GM18526 (cell line): ENCODE measurements around the gene CRB1.

Source experiments
- POLR2A ChIP-seq: IDR thresholded peaks from 3 replicates; pipeline ENCODE4 v1.6.1; 2011; ENCODE audit not compliant: insufficient read length; ENCODE audit errors: extremely low read depth

The CRB1 gene

GRCh38 chr1:197470330-197470729 is 202.3 kb downstream of the CRB1 start:
- TF ChIP-seq POLR2A, result no peak

- TF ChIP-seq POLR2A, result no peak
Measured at GRCh38 chr1:197471248-197471985, 203.4 kb downstream of the CRB1 start.

- no peak for TF ChIP-seq POLR2A
Measured at GRCh38 chr1:197472141-197472540, 204.1 kb downstream of the CRB1 start.

DNA sequence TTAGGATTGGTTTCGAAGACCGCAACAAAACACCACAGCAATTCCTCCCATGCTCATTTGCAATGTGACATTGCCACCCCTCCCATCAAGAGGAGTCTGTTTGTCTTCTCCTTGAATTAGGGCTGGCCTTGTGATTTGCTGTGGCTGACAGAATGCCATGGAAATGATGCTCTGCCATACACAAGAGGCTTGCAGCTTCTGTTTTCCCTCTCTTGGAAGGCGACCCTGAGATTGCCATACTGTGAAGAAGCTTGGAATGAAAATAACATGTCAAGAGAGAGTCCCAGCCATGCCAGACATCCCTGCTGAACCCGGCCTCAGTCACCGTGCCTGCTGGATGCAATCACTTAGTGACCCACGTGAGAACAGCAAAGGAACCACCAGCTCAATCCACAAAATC is 212.4 kb downstream of the CRB1 start:
- TF ChIP-seq POLR2A, result no peak

DNA sequence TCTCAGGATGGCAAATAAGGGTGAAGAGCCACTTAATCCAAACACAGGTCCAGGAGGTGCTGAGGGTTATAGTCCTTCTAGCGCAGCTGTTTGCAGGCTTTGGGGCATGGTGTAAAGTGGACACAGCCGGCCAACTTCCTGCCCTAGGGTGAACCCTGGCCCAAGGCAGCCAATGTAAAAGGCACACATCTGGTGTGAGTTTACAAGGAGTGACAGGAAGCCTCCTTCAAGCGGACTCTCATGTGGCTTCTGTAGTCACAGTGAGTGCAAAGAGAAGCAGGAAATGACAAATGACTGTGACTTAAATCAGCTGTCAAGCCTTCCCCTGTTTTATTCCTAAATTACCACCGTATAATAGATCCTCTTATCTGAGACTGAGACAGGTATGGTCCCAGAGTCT is 213.0 kb downstream of the CRB1 start:
- TF ChIP-seq POLR2A, result no peak

DNA sequence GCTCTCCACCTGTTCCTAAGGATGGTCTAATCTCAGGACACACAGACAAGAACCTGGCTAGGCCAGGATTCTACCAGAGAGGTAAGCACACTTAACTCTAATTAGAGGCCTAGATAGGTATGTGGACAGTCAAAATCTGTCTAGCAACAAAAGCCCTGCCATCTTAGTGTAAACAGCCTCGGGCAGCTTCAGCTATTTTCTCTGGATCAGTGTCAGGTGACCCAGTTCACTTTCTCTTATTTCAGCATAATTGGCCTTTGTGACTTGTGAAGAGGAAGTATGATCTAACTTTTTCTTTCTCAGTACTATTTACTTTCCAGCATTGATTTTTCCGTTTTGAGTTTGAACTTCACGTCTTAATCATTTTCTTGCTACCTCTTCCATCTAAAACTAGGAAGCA is 217.7 kb downstream of the CRB1 start:
- no peak for TF ChIP-seq POLR2A

GRCh38 chr1:197486946-197487345 is 218.9 kb downstream of the CRB1 start:
- TF ChIP-seq POLR2A, result no peak

DNA sequence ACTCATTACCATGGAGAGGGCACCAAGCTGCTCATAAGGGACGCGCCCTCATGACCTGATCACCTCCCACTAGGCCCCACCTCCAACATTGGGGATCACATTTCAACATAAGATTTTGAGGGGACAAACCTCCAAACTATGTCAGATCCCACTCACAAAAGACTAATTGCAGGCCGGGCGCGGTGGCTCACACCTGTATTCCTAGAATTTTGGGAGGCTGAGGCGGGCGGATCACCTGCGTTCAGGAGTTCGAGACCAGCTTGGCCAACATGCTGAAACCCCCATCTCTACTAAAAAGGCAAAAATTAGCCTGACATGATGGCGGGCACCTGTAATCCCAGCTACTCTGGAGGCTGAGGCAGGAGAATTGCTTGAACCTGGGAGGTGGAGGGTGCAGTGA is 228.7 kb downstream of the CRB1 start:
- no peak for TF ChIP-seq POLR2A

- TF ChIP-seq POLR2A, result no peak
Measured at GRCh38 chr1:197510691-197511378, 242.8 kb downstream of the CRB1 start.

GRCh38 chr1:197515421-197515820 is 247.4 kb downstream of the CRB1 start:
- no peak for TF ChIP-seq POLR2A

DNA sequence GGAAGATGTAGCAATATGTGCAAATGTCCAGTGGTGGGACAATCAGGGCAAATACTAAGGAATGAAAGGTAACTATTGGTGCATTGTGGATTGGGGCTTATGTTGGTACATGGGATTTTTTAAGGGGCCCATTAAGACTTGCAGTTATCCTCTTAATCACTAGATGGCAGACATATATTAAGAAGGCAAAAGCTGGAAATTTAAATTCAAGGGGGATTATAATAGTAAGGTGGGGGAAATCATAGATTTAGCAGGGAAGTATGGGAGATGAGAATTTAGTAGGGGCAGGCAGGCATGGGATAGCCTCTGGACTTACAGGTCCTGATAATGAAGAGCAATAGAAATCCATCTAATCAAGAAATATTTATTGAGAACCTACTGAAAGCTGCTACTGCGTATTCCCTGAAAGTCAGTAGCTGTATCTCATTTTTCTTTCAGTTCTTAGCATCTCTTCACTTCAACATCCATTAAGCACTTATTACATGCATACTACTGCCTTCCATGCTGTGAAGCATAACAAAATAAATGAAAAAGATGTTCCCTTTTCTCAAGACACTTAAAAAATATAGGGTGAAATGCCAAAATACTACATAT is 251.8 kb downstream of the CRB1 start:
- no peak for TF ChIP-seq POLR2A

DNA sequence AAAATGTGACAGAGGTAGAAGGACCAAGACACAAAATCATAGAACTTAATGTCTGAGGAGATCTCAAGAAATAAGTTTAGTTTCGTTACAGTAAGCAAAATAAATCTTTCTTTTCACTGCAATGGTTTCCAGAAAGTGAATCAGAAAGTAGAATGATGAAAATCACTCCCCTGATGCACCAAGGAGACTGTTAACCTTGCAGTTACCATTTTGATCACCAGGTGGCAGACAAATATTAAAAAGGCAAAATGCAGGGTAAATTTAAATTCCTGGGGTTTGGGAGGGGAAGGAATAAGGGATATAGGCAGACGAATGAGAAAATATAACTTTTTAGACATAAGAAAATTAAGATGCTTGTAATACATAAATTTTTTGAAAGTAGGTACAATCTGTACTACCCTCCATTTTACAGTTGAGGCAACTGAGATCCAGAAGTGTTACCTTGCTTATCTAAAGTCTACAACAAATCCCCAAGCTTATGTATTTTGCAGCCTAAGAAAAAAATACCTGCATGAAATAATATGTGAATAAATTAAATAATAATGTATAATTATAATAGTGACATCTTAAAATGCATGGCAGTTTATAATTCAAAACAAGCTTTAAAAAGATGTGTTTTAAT is 253.2 kb downstream of the CRB1 start:
- no peak for TF ChIP-seq POLR2A

DNA sequence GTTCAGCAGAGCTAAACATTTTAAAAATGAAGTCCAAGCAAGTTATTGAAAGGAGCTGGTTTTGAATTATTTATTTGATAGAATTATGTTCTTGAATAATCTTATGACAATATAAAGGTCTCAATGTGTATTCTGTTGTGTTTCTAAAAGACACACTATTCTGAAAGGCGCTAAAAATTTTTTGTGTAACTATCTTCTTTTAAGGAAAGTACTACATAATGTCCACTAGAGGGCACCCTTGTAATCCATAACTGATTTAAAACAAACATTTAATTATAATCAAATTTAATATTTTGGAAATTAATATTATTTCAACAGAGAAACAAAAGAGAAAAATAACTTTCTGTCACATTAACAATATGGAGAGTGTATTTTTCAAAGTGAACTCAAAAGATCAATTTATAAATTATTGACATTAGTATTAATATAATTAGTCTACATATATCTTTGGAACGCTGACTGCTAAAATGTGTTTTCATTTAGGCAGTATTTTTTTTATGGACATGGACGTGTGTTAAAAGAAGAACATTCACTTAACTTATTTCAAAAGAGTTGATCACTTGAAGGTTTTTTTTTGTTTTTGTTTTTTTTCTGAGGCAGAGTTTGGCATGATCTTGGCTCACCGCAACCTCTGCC is 258.8 kb downstream of the CRB1 start:
- TF ChIP-seq POLR2A, result no peak
